Vagina (tissue), 2 donors: ENCODE data around the gene APCDD1L.

Experiments
- POLR2A ChIP-seq, 2 donors: fragments of 450-650 bp; IDR thresholded peaks; one replicate each; pipeline ENCODE4 v1.6.1; 2017; ENCODE audit warnings: antibody characterized with exemption in 2 of 2, mild to moderate bottlenecking in 2 of 2, moderate library complexity in 2 of 2
- POLR2AphosphoS5 ChIP-seq, 2 donors: sonication (generic); formaldehyde crosslinking; IDR thresholded peaks; one replicate each; pipeline ENCODE4 v1.9.0; 2017; ENCODE audit warnings: antibody characterized with exemption in 2 of 2, mild to moderate bottlenecking in 2 of 2, low read depth in 1 of 2; ENCODE audit not compliant: insufficient read depth in 1 of 2
- TF ChIP-seq, protein P1 (sequence below), 3 experiments: fragments of 450-650 bp in 2 of 3; fragments of 200-600 bp in 1 of 3; sonication (generic) in 1 of 3; IDR thresholded peaks; one replicate each; pipeline ENCODE4 v1.5.1; 2017 to 2019; ENCODE audit warnings: antibody characterized with exemption in 3 of 3, mild to moderate bottlenecking in 2 of 3, moderate library complexity in 2 of 3

DNA sequence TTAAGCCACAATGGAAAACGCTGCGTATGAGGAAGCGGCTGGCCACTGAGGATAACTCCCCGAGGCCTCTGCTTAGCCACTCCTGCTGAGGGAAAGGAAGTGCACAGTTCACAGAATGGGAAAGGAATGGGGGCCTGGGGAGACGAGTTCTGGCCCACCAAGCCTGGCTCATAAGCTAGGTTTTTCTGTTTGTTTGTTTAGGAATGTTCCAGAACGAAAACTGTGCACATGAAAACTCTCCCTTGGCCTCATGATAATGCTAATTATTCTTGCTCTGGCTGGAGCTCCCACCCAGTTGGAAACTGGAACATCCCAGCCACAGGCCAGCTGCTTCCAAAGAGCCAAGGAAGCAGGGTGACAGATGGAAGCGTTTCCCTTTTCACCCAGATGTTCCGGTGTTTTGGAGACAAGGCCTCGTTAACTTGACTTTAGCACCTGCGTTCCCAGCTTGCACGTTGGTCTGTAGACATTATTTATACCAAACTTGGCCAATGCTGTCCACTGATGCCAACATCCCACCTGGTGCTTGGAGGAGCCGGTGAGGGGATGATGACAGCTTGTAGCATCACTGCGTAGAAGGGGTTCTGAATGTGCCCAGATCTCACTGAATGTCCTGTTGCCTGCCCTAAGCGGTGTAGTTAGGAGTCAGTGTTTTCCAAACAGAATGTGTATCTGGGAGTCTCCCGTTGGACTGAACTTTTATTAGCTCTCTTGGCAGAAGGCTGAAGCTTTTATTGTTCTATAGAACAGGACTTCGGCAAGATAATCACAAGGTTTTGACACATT lies 34.5 kb downstream of the APCDD1L start:
- TF ChIP-seq POLR2A (IDR thresholded peaks at IDR 0.05) (no peak), POLR2AphosphoS5 (IDR thresholded peaks at IDR 0.05; ENCODE audit: insufficient read depth in 1 of 2, low read depth in 1 of 2) (no peak)
- TF ChIP-seq, protein P1, sequence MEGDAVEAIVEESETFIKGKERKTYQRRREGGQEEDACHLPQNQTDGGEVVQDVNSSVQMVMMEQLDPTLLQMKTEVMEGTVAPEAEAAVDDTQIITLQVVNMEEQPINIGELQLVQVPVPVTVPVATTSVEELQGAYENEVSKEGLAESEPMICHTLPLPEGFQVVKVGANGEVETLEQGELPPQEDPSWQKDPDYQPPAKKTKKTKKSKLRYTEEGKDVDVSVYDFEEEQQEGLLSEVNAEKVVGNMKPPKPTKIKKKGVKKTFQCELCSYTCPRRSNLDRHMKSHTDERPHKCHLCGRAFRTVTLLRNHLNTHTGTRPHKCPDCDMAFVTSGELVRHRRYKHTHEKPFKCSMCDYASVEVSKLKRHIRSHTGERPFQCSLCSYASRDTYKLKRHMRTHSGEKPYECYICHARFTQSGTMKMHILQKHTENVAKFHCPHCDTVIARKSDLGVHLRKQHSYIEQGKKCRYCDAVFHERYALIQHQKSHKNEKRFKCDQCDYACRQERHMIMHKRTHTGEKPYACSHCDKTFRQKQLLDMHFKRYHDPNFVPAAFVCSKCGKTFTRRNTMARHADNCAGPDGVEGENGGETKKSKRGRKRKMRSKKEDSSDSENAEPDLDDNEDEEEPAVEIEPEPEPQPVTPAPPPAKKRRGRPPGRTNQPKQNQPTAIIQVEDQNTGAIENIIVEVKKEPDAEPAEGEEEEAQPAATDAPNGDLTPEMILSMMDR (IDR thresholded peaks at IDR 0.05) = no peak
